HG03565 (cell line): ENCODE data around the gene SAMD1.
"Not testable (repeated sequence)": the region's sequence is repeated elsewhere in the genome, so short reads cannot be mapped to it uniquely, and the experiment has no call there.

ENCODE experiments used
- ATAC-seq: cut with Tn5 transposase; IDR thresholded peaks from one replicate; pipeline ENCODE4 v1.9.1; 2021; ENCODE audit warnings: mild to moderate bottlenecking, moderate library complexity; ENCODE audit not compliant: unreplicated experiment

Gene SAMD1

DNA sequence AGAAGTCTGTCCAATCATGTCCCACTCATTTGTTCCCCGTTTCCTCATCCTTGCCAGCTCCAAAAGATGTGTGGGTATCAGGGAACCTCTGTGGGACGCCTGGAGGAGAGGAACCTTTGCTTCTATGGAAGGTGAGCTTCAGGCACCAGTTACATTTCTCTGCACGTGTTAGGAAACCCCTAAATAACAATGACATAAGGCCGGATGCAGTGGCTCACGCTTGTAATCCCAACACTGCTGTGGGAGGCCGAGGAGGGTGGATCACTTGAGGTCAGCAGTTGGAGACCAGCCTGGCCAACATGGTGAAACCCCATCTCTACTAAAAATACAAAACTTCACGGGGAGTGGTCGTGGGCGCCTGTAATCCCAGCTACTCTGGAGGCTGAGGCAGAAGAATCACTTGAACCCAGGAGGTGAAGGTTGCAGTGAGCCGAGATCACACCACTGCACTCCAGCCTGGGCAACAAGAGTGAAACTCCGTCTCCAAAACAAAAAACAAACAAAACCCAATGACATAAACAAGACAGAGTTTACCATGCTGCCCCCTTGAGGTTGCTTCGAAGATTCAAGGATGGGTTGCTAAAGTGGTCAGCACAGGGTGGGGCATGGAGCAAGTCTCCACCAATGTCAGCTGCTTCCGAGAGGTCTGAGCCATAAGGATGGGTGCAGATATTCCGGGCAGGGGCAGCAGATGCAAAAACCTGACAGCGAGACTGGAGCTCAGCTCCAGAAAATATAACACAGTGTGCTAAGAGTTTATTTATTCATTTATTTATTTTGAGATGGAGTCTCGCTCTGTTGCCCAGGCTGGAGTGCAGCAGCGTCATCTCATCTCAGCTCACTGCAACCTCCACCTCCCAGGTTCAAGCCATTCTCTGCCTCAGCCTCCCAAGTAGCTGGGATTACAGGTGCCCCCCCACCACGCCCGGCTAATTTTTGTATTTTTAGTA lies 47.6 kb downstream of the SAMD1 start:
- not testable (repeated sequence) for ATAC-seq

DNA sequence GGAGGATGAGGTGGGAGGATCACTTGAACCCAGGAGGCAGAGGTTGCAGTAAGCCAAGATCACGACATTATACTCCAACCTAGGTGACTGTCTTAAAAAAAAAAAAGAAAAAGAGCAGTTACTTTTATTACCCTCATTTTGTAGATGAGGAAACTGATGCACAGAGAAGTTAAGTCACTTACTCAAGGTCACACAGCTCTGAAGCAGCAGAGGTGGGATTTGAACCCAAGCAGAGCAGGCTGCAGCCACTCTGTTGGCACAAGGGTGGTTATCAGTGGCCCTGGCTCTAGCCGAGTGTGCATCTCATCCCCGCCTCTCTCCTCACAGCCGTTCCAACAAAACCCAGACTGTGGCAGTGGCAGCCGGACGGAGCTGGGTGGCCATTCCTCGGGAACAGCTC lies 51.4 kb downstream of the SAMD1 start:
- ATAC-seq: no peak
